ENCODE measurements around the gene NTN3.
A peak's percentile ranks its signal among the peaks of the same experiment; 100 is the strongest.
"Not testable (repeated sequence)": the region's sequence is repeated elsewhere in the genome, so short reads cannot be mapped to it uniquely, and the experiment has no call there.

The NTN3 gene
- 0 reads per million in 4 donors for total RNA-seq

DNA sequence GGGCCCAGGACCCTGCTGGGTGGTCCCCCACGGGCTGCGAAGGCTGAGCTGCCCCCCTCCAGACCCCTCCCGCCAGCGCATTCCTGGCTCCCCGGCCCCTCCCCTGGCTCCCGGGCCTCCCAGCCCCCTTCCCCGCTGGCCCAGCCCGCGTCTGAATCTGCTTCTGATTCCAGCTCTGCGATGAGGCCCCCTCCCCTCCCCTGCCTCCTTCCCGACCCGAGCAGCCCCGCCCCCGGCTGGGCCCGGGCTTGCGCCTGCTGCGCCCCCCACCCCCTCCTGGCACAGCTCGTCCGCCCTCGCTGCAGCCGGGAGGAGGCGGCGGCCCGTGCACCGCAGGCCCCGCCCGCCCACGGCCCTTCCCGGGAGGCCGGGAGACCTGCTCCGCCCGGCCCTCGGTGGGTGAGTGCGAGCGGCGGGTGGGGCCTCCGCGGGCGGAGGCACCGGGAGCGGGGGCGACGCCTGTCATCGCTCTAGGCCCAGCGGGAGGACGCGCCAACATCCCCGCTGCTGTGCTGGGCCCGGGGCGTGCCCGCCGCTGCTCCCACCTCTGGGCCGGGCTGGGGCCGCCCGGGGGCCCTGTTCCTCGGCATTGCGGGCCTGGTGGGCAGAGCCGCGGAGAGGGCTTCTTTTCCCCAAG, at the start of gene NTN3:
Gene NTN3, plus strand, starts transcription at position 282 of the 637 bp plus-strand sequence. CDS start 405 bp downstream, outside the sequence.
- no peak for DNase-seq

DNA sequence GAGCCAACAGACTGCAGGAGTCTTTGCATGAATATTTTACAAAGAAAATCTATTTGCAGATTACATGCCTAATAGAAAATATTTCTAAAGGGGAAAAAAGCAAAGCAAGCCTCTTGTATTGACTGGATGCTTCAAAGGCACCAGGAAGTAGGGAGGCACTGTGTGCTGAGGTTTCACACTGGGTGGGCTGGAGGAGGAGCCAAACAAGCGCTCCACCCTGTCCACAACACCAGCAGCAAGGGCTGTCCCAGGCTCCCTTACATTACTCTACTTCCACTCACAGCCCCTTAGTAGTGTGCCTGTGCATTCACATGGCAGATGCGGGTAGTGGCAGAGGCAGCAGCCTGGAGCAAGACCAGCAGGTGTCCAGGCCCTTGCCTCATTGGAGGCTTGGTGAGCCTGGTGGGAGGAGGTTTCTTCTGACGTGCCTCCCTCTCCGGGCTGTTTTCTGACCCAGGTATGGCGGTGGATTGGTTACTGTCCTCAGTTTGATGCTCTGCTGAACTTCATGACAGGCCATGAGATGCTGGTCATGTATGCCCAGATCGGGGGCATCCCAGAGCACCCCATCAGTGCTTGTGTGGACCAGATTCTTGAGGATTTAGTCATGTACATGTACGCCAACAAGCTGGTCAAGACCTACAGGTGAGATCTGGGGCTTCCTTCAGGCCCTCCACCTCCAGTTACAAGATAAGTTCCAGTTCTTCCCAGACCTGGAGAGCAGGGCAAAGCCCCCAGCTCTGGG, 48.8 kb upstream of the NTN3 start:
- no peak for DNase-seq

DNA sequence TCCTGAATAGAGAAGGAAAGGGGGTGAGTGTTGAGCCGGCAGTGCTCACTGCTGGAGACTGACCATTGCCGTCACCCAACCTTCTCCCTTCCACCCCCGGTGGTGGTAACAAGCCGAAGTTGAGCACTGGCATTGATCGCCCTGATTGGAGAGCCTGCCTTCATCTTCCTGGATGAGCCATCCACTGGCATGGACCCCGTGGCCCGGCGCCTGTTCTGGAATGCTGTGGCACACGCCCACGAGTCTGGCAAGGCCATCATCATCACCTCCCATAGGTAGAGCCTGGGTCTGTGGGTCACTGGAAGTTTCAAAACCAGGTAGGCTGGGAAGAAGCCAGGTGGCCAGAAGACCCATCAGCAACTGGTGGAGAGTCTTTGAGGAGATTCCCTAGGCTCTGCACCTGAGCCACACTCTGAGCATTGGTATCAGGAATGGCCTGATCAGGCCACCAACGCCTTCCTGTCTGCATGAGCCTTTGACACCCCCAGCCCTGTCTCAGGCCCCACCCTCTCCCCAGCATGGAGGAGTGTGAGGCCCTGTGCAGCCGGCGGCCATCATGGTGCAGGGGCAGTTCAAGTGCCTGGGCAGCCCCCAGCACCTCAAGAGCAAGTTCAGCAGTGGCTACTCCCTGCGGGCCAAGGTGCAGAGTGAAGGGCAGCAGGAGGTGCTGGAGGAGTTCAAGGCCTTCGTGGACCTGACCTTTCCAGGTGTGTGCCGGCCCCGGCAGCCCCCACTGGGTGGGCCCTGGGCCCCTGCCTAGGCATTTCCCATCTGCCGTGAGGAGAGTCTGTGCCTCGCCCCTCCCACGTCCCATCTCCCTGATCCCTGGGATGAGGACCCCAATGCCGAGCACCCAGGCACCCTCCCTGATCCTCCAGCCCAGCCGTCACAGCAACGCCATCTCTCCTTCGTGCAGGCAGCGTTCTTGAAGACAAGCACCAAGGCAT, 46.8 kb upstream of the NTN3 start:
- no peak for DNase-seq

DNA sequence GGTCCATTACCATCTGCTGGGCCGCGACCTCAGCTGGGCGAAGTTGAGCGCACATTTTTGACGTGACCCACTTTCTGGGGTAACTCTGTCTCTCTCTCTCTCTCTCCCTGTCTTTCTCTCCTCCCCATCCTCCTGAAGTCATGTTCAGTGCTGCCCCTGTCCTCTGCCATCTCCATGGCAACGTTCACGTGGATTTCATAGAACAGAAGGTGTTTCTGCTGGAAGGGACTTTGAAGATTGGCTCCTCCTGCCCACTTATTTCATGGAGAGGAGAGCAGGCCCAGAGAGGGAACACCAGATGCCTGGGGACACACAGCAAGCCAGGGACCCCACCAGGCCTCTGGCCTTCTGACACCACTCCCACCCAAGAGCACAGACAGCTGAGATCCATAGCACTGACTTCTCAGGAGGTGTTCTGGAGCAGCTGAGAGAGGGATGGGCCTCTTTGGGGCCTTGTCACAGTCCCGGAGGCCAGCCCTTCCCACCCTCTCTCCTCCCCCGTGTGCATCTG, 46.0 kb upstream of the NTN3 start:
- no peak for DNase-seq

DNA sequence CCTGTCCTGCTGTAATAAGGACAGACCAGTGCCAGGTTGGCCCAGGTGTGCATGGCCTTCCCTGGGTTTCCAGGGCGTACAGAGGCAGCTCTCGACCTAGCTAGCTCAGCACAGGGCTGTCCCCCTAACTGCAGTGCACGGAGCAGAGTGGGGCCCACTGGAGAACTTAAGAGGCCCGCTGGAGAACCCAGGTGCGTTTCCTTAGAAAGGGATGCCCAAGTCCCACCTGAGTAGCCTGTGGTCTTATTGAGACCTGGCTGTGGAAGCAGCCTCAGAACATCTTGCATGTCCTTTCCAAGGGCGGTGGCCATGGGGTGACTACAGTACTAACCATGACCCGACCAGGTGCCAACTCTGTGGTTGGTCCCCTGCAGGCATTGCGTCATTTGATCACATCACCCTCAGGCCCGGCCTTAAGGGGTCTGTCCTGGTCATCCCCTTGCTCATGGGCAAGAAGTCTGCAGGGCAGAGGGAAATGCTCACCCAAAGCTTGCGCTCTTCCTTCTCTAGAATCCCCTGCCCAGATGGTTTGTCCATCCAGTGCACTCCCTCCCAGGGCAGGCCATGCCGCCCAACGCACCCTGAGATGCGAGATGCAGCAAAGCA, 45.2 kb upstream of the NTN3 start:
- DNase-seq: no peak

DNA sequence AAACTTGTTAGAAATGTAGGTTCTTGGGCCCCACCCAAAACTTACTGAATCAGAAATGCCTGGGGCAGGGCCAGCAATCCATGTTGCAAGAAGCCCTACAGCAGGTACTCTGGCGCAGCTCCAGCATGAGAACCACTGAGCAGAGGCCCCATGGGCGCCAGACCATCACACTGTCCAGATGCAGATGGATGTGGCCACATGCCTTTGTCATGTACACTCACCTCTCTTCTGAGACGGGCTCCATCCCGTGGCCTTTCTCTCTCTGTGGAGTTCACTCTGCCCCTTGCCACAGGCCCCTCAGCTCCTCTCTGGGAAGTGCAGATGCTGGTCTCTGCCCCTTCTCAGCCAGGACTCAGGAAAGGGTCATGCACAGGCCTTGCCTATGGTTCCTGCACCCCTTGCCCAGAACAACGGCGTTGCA, 44.1 kb upstream of the NTN3 start:
- DNase-seq: no peak

DNA sequence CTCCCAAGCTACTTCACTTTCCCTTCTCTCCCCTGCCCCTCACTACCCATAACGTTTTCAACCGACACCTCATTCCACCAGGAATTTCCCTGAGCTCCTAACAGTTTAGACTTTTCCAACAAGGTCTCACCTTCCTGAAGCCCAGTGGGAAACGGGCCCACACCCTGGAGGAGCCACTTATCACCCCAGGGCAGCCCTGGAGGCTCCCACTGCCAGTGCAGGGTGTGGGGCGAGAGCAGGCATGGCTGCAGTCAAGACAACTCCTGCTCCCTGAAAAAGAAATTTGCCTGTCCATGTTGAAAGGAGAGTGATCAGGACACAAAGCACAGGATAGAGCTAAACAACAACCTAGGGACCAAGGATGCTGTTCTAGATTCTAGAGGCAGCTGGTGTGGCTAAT, 43.6 kb upstream of the NTN3 start:
- DNase-seq: no peak

DNA sequence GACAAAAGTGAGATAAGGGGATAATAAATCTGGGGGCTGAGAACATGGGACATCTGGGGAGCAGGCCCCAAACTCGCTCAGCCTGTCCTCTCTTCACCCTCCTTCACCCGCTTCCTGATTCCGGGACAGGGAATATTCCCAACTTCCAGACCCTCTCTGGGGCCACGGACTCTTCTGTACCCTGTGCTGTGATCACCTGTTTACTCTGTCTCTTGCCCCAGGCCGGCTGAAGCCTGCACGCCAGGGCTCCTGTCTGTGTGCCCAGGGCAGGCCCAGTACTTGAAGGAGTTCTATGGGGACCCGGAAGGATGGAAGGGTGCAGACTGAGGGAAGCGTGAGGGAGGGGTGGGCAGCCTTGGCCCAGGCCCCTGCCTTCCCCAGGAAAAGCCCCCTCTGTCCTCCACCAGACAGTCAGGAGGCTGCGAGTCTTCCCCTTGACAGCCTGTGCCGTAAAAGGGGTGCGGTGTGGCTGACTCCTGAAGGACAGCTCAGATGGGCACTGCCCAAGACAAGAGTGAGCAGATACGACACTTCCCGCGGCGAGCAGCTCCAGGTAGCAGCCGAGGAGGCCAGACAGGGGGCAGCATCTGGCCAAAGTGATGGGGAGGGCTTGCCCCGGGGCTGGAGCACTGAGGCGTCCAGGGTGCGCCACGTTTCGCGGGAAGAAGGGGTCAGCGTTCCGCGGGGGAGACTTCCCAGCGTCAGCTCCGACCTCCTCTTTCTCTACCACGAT, 42.9 kb upstream of the NTN3 start:
- peak in 1 of 5 donors; percentile 5 for DNase-seq

DNA sequence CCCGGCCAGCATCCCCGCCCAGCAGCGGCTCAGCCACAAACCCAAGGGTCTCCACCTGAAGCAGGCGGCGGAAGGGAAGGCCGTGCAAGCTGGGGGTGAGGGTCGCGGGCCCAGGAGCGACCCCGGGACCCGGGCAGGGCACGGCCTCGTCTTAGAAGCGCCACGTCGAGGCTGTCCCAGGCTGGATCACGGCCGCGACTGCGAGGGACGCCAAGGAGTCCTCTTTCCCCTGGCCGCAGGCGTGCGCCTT, 42.4 kb upstream of the NTN3 start:
- DNase-seq: no peak

DNA sequence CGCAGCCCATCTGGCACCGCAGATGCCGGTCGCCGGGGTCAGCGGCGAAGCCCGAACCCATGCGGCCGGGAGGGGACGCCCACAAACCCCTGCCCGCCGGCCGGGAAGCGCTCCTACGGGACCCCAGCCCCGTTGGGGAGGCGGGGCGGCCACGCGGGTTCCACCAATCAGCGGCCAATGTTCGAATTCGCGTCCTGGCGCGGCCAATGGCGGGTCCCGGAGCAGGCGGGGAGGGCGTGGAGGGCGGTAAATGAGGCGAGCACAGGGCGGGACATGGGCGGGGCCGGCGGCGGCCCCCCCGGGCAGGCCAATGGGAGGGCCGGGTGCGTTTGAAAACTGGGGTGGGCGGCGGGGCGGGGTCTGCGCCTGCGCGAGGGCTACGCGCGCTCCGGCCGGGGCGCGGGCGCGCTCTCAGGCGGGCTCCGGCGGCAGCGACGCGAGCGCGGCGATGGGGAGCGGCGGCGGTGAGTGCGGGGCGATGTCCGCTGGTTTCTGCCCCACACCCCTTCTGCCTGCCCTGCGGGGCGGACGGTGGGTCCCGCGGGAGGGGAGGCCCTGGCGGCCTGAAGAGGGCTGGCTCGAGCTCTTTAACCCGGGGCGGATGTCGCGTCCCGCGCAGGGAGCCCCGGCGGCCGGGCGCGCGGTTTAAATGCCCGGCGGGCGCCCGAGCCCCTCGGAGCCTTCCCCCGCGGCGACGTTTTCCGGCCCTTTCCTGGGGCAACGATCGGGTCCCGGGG, 41.9 kb upstream of the NTN3 start, which contains the start of gene CCNF:
Gene CCNF, plus strand, starts transcription at position 414 of the 737 bp plus-strand sequence. Its CDS starts 35 bp downstream, at position 449.
- DNase-seq: peak; percentile 97 to 98 (median 97)

DNA sequence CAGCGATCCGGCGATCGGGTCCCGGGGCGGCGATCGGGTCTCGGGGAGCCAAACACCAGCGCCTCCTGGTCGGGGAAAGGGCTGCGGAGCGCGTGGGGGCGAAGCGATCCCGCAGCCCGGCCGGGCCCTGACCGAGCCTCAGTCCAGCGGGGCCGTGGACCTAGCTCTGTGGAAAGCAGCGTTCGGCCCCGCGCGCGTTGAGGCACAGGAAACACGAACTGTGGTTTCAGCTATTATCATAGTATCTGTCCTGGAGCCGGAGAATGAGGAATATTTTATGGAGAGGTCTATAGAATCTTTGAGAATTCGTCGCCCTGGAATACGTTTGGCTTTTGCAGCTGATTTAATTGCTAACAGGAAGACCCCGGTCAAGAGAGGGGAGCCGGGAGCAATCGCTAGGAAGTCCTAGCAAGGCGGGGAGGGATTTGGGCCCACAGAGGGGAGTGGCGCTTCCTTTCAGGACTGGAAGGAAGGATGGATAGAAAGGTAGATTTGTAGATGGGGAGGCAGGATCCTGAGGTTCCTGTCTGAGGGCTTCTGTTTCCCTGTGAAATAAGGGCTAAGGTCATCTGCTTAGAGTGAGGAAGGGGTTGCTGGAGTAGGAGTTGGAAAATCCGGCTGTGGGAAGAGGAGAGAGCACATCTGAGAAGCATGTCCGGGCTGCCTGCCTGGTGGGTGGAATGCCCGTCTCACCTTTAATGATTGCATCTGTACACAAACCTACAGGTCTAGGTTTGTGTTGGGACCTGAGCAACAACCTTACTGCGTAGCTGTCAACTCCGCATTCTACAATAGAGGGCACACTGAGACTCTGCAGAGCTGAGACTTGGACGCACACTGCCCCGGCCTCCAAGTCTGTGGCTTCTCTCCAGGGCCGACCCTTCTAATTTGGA, 41.1 kb upstream of the NTN3 start:
- DNase-seq: peak in 2 of 5 donors; percentile 6 to 36

DNA sequence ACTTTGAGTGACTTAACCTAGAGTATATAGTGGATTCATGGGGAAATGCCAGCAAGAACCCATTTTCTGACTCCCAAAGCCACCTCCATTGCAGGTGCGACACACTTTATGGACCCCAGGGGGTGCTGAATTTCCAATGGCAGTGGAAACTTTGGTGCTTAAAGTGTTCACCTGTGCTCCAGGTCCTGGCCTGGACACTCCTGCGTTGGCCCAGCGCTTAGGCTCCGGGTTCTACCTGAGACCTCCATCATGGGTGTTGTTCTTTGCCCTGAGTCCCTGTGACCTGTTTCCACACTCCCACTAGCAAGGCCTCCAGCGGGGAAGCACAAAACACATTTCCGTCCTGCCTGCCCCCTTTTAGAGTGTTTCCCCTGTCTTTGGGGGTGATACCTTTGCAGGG, 38.8 kb upstream of the NTN3 start:
- no peak for DNase-seq

DNA sequence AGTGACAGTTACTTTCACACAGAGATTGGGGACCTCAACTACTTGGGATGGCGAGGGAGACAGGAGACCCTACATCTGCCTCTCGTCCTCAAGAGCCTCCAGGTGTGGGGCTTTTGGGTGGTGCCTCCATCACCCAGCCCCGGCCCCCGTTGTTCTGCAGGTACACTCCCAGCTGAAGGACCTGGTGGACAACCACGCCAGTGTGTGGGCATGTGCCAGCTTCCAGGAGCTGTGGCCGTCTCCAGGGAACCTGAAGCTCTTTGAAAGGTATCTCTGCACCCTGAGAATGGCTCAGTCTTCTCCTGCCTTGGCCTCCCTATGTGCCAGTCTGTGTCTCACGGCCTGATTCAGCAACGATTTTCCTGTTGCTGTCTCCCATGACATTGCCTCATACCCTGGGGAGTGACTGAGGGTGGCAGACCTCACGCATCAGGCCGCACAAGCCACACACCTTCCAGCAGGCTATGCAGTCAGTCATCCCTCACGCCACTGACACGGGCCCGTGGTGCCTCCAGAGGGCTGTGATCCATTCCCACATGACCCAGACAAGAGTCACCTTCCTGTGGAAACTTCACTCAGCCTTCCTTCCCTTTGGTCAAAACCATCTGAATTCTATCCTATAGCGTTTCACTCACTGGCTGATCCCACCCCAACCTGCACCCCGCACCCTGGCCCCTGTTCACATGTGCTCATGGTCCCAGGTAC, 38.1 kb upstream of the NTN3 start:
- no peak for DNase-seq

DNA sequence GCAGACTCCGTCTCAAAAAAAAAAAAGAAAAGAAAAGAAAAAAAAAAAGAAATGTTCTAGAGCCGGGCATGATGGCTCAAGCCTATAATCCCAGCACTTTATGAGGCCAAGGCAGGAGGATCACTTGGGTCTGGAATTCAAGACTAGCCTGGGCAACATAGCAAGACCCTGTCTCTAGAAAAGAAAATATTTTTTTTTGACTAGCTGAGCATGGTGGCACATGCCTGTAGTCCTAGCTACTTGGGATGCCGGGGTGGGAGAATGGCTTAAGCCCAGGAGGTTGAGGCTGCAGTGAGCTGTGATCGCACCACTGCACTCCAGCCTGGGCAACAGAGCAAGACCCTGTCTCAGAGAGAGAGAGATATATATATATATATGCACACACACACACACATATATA, 35.9 kb upstream of the NTN3 start:
- DNase-seq: not testable (repeated sequence)

DNA sequence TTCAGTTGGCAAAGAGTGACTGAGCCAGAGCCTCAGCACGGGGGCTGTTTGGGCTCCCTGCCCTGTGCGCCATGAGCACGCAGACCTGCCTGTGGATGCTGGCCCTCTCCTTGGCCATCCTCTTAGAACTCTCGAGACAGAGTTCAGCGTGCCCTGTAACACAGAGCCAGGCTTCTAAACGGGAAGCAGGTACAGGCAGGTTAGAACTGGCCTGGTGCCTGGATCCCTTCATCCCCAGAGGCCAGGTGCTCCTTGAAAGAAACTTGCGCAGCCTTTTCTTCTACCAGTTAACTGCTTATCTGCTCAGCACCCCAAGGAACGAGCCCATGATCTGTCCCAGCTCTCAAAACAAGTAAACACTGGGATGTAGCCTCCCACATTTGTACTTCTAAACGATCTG, 35.0 kb upstream of the NTN3 start:
- no peak for DNase-seq

DNA sequence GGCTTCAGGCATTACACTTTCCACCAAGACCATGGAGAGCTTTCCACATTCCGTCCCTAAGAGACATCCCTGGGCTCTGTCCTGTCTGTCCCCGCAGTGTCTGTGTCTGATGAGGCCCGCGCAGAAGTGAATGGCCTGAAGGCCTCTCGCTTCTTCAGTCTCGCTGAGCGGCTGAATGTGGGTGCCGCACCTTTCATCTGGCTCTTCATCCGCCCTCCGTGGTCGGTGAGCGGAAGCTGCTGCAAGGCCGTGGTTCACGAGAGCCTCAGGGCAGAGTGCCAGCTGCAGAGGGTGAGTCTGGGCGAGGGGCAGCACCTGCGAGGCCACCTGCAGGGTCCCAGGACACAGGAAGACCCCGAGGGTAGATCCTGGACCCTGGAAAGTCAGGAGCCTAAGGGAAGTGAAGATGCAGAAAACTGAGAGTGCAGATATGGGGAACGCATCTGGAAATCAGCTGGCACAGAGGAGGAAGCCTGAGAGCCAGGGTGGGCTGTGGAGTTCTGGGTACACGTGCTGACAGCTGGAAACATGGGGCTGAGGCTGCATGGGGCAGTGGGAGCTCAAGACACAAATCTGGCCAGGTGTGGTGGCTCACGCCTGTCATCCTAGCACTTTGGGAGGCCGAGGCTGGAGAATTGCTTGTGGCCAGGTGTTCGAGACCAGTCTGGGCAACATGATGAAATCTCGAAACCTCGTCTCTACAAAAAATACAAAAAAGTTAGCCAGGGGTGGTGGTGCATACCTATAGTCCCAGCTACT, 33.9 kb upstream of the NTN3 start:
- no peak for DNase-seq

DNA sequence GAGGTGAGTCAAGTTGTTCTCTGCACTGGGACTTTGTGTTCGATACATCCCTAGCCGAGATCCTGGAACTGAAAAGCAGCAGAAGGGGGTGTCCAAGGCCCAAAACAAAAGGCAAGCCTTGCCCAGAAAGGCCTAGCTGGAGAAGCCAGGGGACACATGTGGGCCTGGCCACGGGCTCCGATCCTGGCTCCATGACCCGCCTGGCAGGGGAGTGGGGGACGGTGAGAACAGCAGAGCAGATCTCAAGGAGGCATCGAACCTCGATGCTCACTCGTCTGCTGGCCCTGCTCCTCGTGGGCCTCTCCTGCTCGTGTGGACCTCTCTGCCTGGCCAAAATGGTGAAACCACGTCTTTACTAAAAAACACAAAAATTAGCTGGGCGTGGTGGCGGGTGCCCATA, 33.0 kb upstream of the NTN3 start:
- no peak for DNase-seq

DNA sequence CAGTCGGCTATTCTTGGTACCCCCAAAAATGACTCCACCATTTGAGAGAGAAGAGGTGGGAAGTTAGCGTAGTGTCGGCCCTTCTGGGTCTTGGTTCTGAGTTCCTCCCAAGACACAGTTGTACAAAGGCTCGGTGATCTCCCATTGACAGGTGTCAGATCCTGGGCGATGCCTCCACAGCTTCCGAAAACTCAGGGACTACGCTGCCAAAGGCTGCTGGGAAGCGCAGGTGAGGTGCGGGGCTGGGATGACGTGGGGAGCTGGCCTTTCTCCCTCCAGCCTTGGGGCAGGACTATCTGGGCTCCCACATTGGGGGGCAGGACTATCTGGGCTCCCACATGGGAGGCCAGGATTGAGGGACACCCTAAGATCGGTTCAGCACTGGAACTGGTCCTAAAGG, 31.5 kb upstream of the NTN3 start:
- DNase-seq: no peak

Measured in T-helper 1 cell (primary cell).